Measurements from ENCODE around the gene SFN. TPM values are rescaled to one million over a fixed set of nuclear protein-coding genes. Genes with fewer than 3 reads are reported as not detected.

Gene SFN
- total and polyA plus RNA-seq, 2 of the 13 experiments (the other 11 are each of a cell fraction or from before 2014, with no cell fraction given): 4.3 to 5.6 TPM

- TF ChIP-seq, protein P1, sequence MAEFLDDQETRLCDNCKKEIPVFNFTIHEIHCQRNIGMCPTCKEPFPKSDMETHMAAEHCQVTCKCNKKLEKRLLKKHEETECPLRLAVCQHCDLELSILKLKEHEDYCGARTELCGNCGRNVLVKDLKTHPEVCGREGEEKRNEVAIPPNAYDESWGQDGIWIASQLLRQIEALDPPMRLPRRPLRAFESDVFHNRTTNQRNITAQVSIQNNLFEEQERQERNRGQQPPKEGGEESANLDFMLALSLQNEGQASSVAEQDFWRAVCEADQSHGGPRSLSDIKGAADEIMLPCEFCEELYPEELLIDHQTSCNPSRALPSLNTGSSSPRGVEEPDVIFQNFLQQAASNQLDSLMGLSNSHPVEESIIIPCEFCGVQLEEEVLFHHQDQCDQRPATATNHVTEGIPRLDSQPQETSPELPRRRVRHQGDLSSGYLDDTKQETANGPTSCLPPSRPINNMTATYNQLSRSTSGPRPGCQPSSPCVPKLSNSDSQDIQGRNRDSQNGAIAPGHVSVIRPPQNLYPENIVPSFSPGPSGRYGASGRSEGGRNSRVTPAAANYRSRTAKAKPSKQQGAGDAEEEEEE (CRISPR knock-in tag; IDR thresholded peaks at IDR 0.05; ENCODE audit: borderline replicate concordance): no peak
- TF ChIP-seq ZBTB26 (CRISPR knock-in tag; IDR thresholded peaks at IDR 0.05; ENCODE audit: borderline replicate concordance) (no peak), ZNF670 (CRISPR knock-in tag; IDR thresholded peaks at IDR 0.05; ENCODE audit: borderline replicate concordance) (no peak), ZNF468 (CRISPR knock-in tag; IDR thresholded peaks at IDR 0.05) (no peak), TFE3 (CRISPR knock-in tag; IDR thresholded peaks at IDR 0.05) (no peak), FOXM1 (CRISPR knock-in tag; IDR thresholded peaks at IDR 0.05) (no peak), BCL6 (CRISPR knock-in tag; IDR thresholded peaks at IDR 0.05) (no peak), ZNF34 (CRISPR knock-in tag; IDR thresholded peaks at IDR 0.05; ENCODE audit: borderline replicate concordance) (no peak), MIER2 (CRISPR knock-in tag; IDR thresholded peaks at IDR 0.05) (no peak), PTBP1 (IDR thresholded peaks at IDR 0.05; ENCODE audit: low read depth, low read length, poor library complexity, severe bottlenecking) (no peak), CBX2 (IDR thresholded peaks at IDR 0.05; ENCODE audit: low read depth, low read length) (no peak), CBX2 (CRISPR knock-in tag; IDR thresholded peaks at IDR 0.05; ENCODE audit: low read depth) (no peak), MYNN (CRISPR knock-in tag; IDR thresholded peaks at IDR 0.05; ENCODE audit: low read depth) (no peak), ZNF224 (CRISPR knock-in tag; IDR thresholded peaks at IDR 0.05) (no peak), SETDB1 (CRISPR knock-in tag; IDR thresholded peaks at IDR 0.05; ENCODE audit: borderline replicate concordance) (no peak), ZGPAT (CRISPR knock-in tag; IDR thresholded peaks at IDR 0.05) (peak; percentile 25; the same call in 1 of the 2 replicates), FOXJ3 (CRISPR knock-in tag; IDR thresholded peaks at IDR 0.05; ENCODE audit: borderline replicate concordance) (no peak), ZFYVE20 (CRISPR knock-in tag; IDR thresholded peaks at IDR 0.05; ENCODE audit: borderline replicate concordance, low read depth) (no peak)
- TF ChIP-seq, protein P2, sequence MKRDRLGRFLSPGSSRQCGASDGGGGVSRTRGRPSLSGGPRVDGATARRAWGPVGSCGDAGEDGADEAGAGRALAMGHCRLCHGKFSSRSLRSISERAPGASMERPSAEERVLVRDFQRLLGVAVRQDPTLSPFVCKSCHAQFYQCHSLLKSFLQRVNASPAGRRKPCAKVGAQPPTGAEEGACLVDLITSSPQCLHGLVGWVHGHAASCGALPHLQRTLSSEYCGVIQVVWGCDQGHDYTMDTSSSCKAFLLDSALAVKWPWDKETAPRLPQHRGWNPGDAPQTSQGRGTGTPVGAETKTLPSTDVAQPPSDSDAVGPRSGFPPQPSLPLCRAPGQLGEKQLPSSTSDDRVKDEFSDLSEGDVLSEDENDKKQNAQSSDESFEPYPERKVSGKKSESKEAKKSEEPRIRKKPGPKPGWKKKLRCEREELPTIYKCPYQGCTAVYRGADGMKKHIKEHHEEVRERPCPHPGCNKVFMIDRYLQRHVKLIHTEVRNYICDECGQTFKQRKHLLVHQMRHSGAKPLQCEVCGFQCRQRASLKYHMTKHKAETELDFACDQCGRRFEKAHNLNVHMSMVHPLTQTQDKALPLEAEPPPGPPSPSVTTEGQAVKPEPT (CRISPR knock-in tag; IDR thresholded peaks at IDR 0.05; ENCODE audit: low read depth): no peak
- TF ChIP-seq, protein P3, sequence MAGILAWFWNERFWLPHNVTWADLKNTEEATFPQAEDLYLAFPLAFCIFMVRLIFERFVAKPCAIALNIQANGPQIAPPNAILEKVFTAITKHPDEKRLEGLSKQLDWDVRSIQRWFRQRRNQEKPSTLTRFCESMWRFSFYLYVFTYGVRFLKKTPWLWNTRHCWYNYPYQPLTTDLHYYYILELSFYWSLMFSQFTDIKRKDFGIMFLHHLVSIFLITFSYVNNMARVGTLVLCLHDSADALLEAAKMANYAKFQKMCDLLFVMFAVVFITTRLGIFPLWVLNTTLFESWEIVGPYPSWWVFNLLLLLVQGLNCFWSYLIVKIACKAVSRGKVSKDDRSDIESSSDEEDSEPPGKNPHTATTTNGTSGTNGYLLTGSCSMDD (CRISPR knock-in tag; IDR thresholded peaks at IDR 0.05): no peak
These were observed 36.5 kb upstream of the SFN start, which contains the start of gene ZDHHC18 (continued) for GRCh38 chr1:26826261-26827105.

All from HepG2 (cell line).